Fibroblast of the aortic adventitia (primary cell): ENCODE measurements around the gene VAV1. TPM values are rescaled to one million over a fixed set of nuclear protein-coding genes. Genes with fewer than 3 reads are reported as not detected.

ENCODE experiments used
- DNase-seq: peaks from one replicate; pipeline ENCODE4 v3.0.0-alpha.2; 2010; ENCODE audit warnings: low read depth
- H3K4me3 ChIP-seq: 2 replicates; pipeline ENCODE4 v1.5.1; 2011; ENCODE audit warnings: low read depth, mild to moderate bottlenecking, control low read depth, low read length, moderate library complexity
- total RNA-seq: library from RNA; depleted of rRNA; stranded (reverse); fragments of >200 nt; gene quantifications from 2 replicates; pipeline ENCODE4 v1.2.3, GENCODE V29; 2012; ENCODE audit warnings: low replicate concordance
- TF ChIP-seq, protein P1 (sequence below): IDR thresholded peaks from 2 replicates; pipeline ENCODE4 v1.5.1; 2011; ENCODE audit warnings: mild to moderate bottlenecking, low read length, control low read depth, inconsistent platforms; ENCODE audit not compliant: insufficient read depth

VAV1 gene
- total RNA-seq, 1 donor = not detected

- DNase-seq = no peak
Observed at GRCh38 chr19:6738787-6739389, 33.6 kb upstream of the VAV1 start.

GRCh38 chr19:6739390-6739882 is 33.1 kb upstream of the VAV1 start, which contains the start of gene TRIP10:
Gene TRIP10 (plus strand): TSS chr19:6739680. CDS start chr19:6739762, 82 bp downstream.
- H3K4me3 ChIP-seq = peak within 1 kb of the TSS; percentile 85
- TF ChIP-seq, protein P1, sequence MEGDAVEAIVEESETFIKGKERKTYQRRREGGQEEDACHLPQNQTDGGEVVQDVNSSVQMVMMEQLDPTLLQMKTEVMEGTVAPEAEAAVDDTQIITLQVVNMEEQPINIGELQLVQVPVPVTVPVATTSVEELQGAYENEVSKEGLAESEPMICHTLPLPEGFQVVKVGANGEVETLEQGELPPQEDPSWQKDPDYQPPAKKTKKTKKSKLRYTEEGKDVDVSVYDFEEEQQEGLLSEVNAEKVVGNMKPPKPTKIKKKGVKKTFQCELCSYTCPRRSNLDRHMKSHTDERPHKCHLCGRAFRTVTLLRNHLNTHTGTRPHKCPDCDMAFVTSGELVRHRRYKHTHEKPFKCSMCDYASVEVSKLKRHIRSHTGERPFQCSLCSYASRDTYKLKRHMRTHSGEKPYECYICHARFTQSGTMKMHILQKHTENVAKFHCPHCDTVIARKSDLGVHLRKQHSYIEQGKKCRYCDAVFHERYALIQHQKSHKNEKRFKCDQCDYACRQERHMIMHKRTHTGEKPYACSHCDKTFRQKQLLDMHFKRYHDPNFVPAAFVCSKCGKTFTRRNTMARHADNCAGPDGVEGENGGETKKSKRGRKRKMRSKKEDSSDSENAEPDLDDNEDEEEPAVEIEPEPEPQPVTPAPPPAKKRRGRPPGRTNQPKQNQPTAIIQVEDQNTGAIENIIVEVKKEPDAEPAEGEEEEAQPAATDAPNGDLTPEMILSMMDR = no peak
- DNase-seq = peak; percentile 78

More at GRCh38 chr19:6738787-6739389, 33.6 kb upstream of the VAV1 start:
- H3K4me3 ChIP-seq = peak overlapping the region; percentile 53
- TF ChIP-seq, protein P1 = no peak

GRCh38 chr19:6739883-6740588 is 32.5 kb upstream of the VAV1 start:
- TF ChIP-seq, protein P1 = no peak
- no peak for DNase-seq

DNA sequence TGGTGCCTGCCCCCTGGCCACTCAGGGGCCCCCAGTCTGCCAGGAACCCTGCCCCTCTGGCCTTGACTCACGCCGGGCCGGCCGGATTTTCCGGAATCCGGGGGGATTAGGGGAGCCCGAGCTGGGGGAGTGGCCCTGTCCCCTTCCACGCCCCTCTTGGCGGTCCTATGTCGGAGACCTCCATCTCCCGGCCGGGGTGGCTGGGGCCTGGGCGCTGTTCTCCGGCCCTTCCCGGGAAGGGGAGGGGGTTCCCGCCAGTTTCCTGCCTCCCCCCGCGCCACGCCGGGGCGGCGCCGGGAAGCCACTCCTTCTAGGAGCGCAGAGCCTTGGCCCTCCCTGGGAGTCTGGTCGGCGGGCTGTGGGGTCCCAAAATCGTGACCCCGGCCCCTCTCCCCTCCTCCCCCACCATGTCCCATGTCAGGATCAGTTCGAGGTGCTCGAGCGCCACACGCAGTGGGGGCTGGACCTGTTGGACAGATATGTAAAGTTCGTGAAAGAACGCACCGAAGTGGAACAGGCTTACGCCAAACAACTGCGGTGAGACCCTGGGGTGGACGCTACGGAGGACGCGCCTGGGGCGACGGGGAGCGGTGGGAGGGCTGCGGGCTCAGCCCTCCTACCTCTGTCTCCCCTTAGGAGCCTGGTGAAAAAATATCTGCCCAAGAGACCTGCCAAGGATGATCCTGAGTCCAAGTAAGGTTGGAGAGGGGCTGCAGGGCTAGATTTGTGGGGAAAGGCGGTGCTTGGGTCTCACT is 31.7 kb upstream of the VAV1 start:
- no peak for DNase-seq
- H3K4me3 ChIP-seq = peak overlapping the region; percentile 85
- TF ChIP-seq, protein P1 = no peak

More at GRCh38 chr19:6739883-6740588, 32.5 kb upstream of the VAV1 start:
- H3K4me3 ChIP-seq = peak overlapping the region; percentile 85

DNA sequence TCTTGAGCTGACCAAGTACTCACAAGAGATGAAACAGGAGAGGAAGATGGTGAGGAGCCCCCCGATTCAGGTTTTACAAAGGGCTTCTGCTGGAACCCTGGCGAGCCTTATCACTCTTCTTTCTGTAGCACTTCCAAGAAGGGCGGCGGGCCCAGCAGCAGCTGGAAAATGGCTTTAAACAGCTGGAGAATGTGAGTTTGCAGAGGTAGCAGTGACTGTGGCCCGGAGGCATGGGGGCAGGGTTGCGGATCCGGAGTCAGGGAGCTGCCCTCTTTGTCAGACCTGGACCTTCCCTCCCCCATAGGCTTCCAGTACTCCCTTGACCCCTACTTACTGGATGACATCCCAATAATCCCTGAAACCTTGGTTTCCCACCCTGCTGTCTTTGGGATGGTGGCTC is 29.4 kb upstream of the VAV1 start:
- no peak for DNase-seq
- TF ChIP-seq, protein P1 = no peak
- no peak overlapping the region for H3K4me3 ChIP-seq

GRCh38 chr19:6743714-6744380 is 28.7 kb upstream of the VAV1 start:
- no peak for DNase-seq
- peak overlapping the region; percentile 15 for H3K4me3 ChIP-seq
- TF ChIP-seq, protein P1 = no peak
